KMS-11 (cell line): ENCODE data around the gene KBTBD4.

Source experiments
- H2AFZ ChIP-seq: fragments of 200-600 bp; sonication (generic); 2 replicates; pipeline ENCODE4 v1.6.1; 2016; ENCODE audit warnings: antibody characterized with exemption, mixed run types, low read depth
- H3K27ac ChIP-seq: fragments of 200-600 bp; sonication (generic); 2 replicates; pipeline ENCODE4 v1.6.1; 2016; ENCODE audit warnings: mild to moderate bottlenecking, mixed run types
- H3K27me3 ChIP-seq: fragments of 200-600 bp; sonication (generic); 2 replicates; pipeline ENCODE4 v1.6.1; 2017; ENCODE audit warnings: mild to moderate bottlenecking, low read depth, mixed run types, moderate library complexity; ENCODE audit not compliant: insufficient read depth
- H3K36me3 ChIP-seq: fragments of 200-600 bp; sonication (generic); 2 replicates; pipeline ENCODE4 v1.6.1; 2017; ENCODE audit warnings: mild to moderate bottlenecking, mixed run types; ENCODE audit not compliant: insufficient read depth
- H3K4me1 ChIP-seq: fragments of 200-600 bp; sonication (generic); 2 replicates; pipeline ENCODE4 v1.6.1; 2016; ENCODE audit warnings: mild to moderate bottlenecking, low read depth, mixed run types; ENCODE audit not compliant: poor library complexity, severe bottlenecking
- H3K4me2 ChIP-seq: fragments of 200-600 bp; sonication (generic); 2 replicates; pipeline ENCODE4 v1.7.0; 2016; ENCODE audit warnings: mild to moderate bottlenecking, mixed run types
- H3K4me3 ChIP-seq: fragments of 200-600 bp; sonication (generic); IDR thresholded peaks from 2 replicates; pipeline ENCODE4 v1.6.1; 2017; ENCODE audit warnings: low read depth, low read length, mixed read lengths; ENCODE audit not compliant: insufficient read depth
- H3K79me2 ChIP-seq: fragments of 200-600 bp; sonication (generic); 2 replicates; pipeline ENCODE4 v1.6.1; 2016; ENCODE audit warnings: low read depth, mixed run types; ENCODE audit not compliant: insufficient read depth
- H3K9ac ChIP-seq: fragments of 200-600 bp; sonication (generic); 2 replicates; pipeline ENCODE4 v1.6.1; 2016; ENCODE audit warnings: mild to moderate bottlenecking, mixed run types
- H4K20me1 ChIP-seq: fragments of 200-600 bp; sonication (generic); 2 replicates; pipeline ENCODE4 v1.6.1; 2016; ENCODE audit warnings: mild to moderate bottlenecking, mixed run types; ENCODE audit not compliant: insufficient read depth
- TF ChIP-seq, protein P1 (sequence below): fragments of 200-600 bp; sonication (generic); conservative IDR thresholded peaks from 2 replicates; pipeline ENCODE4 v1.6.1; 2017; ENCODE audit warnings: low read depth, mild to moderate bottlenecking, antibody characterized with exemption, low read length, moderate library complexity, mixed read lengths

The KBTBD4 gene

GRCh38 chr11:47577460-47578041, 1.2 kb downstream of the KBTBD4 start:
- no peaks in the 10 kb centered on the region; the same call in 1 of the 2 replicates for H3K36me3 ChIP-seq
- no peak overlapping the region for H3K4me3 ChIP-seq
- H3K27me3 ChIP-seq, result no peaks in the 10 kb centered on the region
- H3K27ac ChIP-seq, result peak overlapping the region; percentile 32; the same call in 1 of the 2 replicates
- H2AFZ ChIP-seq, result no peak overlapping the region
- H4K20me1 ChIP-seq, result no peaks in the 10 kb centered on the region
- peak overlapping the region; percentile 83 for H3K4me2 ChIP-seq
- peaks cover 19% of the 10 kb centered on the region for H3K4me1 ChIP-seq
- no peak overlapping the region for H3K9ac ChIP-seq
- TF ChIP-seq, protein P1, sequence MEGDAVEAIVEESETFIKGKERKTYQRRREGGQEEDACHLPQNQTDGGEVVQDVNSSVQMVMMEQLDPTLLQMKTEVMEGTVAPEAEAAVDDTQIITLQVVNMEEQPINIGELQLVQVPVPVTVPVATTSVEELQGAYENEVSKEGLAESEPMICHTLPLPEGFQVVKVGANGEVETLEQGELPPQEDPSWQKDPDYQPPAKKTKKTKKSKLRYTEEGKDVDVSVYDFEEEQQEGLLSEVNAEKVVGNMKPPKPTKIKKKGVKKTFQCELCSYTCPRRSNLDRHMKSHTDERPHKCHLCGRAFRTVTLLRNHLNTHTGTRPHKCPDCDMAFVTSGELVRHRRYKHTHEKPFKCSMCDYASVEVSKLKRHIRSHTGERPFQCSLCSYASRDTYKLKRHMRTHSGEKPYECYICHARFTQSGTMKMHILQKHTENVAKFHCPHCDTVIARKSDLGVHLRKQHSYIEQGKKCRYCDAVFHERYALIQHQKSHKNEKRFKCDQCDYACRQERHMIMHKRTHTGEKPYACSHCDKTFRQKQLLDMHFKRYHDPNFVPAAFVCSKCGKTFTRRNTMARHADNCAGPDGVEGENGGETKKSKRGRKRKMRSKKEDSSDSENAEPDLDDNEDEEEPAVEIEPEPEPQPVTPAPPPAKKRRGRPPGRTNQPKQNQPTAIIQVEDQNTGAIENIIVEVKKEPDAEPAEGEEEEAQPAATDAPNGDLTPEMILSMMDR, result no peak
- H3K79me2 ChIP-seq, result peaks cover 42% of the 10 kb centered on the region

- Histone ChIP-seq H3K4me1 (peaks cover 7% of the 10 kb centered on the region), H2AFZ (no peak overlapping the region), H3K4me2 (no peak overlapping the region), H4K20me1 (no peaks in the 10 kb centered on the region), H3K9ac (no peak overlapping the region), H3K79me2 (peaks cover 18% of the 10 kb centered on the region; the same call in 1 of the 2 replicates), H3K27me3 (no peaks in the 10 kb centered on the region), H3K4me3 (no peak overlapping the region), H3K36me3 (peaks cover 4% of the 10 kb centered on the region; the same call in 1 of the 2 replicates), H3K27ac (no peak overlapping the region)
- TF ChIP-seq, protein P1, result no peak
Observed at GRCh38 chr11:47573321-47573720, 5.4 kb downstream of the KBTBD4 start.

DNA sequence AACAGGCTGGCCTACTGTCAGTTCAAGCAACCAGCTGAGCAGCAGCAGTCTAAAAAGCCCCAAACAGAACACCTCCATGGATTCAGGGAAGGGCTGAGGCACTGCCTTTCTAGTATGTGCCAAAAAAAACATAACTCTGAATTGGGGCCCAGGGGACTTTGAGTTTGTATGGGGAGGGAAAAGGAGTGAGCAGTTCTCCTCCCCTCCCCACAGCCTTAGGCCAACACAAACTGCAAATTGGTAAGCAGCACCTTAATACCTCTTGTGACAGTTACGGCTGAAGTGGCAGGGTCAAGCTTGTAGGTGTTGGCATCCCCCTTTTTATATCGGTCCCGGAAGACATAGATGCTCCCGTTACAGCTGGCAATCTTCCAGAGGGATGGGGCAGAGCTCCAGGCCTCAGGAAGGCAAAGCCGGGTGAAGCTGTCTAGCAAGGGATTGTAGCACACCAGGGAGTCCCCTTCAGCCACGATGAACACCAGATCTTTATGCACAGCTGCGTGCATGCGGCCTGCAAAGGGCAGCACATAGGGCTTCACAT, 6.0 kb downstream of the KBTBD4 start:
- Histone ChIP-seq H3K9ac (no peak overlapping the region), H3K79me2 (peaks cover 13% of the 10 kb centered on the region; the same call in 1 of the 2 replicates), H3K27me3 (no peaks in the 10 kb centered on the region), H3K4me3 (no peak overlapping the region), H3K27ac (no peak overlapping the region), H2AFZ (no peak overlapping the region), H3K36me3 (peaks cover 4% of the 10 kb centered on the region; the same call in 1 of the 2 replicates), H3K4me2 (no peak overlapping the region), H3K4me1 (peaks cover 4% of the 10 kb centered on the region), H4K20me1 (no peaks in the 10 kb centered on the region)
- TF ChIP-seq, protein P1, result no peak

- Histone ChIP-seq H4K20me1 (no peaks in the 10 kb centered on the region), H3K79me2 (peaks cover 19% of the 10 kb centered on the region; the same call in 1 of the 2 replicates), H3K36me3 (peaks cover 4% of the 10 kb centered on the region; the same call in 1 of the 2 replicates), H3K4me1 (peaks cover 2% of the 10 kb centered on the region), H3K27ac (no peak overlapping the region), H3K4me2 (no peak overlapping the region), H3K4me3 (no peak overlapping the region), H2AFZ (no peak overlapping the region), H3K9ac (no peak overlapping the region), H3K27me3 (no peaks in the 10 kb centered on the region)
- TF ChIP-seq, protein P1, result no peak
Observed at GRCh38 chr11:47571895-47572294, 6.9 kb downstream of the KBTBD4 start.
